Measurements from ENCODE around the gene TOP1.

TOP1 gene

GRCh38 chr20:41038149-41038877 lies 9.7 kb downstream of the TOP1 start:
- no peak for DNase-seq

DNA sequence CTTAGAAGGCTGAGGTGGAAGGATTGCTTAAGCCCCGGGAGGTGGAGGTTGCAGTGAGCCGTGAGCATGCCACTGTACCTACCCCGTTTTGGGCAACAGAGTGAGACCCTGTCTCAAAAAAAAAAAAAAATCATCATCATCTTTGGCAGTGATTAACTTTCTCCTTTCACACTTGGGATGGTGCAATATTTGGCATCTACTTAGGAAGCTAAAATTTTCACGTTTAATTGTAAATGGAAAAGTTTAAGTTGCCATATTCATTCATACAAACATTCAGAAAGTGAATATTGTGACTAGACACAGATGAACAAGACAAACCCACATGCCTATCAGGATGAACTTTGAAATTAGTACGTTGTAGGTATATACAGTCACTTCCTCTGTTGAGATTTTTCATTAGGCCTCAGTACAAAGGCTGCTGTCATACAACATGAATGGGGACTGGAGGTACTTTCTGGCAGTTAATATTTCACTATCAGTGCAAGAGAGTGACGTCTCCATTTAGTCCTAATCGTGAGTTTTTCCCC lies 10.3 kb downstream of the TOP1 start:
- no peak for DNase-seq

DNA sequence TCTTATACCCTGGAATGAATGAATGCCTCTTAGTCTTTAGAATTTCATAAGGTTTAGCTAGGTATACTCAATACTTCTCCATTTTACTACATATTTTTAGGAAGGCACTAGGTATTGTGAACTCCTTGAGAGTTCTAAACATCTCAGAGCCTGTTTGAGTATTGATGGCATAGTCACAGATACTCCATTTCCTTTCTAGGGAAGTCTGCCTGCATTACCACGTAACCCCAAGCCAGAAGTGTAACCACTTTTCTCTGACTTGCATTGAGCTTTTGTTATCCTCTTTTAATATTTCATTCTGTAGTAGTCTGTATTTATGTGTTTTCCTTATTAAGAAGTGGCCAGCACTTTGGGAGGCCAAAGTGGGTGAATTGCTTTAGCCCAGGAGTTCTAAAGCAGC lies 12.2 kb downstream of the TOP1 start:
- DNase-seq, result no peak

DNA sequence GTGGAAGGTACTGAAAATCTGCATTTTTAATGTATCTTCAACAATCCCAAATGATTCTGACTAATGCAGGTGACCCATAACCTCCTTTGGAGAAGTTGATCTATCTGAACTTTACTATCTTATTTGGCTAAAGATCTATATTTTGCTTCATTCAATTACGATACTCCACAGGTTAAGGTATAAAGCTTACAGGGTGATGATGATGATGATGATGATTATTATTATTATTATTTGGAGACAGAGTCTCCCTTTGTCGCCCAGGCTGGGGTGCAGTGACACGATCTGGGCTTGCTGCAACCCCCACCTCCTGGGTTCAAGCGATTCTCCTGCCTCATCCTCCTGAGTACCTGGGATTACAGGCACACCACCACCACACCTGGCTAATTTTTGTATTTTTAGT lies 13.1 kb downstream of the TOP1 start:
- DNase-seq, result no peak

GRCh38 chr20:41044409-41045062 lies 15.9 kb downstream of the TOP1 start:
- DNase-seq, result no peak

- DNase-seq, result no peak
Measured at GRCh38 chr20:41045671-41046070, 17.0 kb downstream of the TOP1 start.

DNA sequence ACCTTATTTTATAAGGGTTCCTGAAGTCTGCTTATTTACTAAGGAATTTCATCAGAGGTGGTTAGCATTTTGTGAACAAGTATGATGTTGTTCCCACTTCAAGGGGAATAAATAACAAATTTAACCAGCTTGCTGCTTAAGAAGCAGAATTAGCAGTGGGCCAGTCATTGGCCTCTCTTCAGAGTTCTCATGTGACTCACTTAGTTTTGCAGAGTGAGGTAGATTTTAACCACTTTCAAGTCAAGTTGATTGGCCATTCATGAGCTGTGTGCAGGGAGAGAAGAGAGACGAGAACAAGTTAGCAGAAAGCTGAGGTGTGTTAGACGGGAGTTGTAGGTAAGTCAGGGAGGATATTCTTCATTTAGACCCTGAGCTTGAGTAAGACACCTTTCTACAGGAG lies 18.1 kb downstream of the TOP1 start:
- peak; percentile 38 for DNase-seq

GRCh38 chr20:41047279-41047974 lies 18.8 kb downstream of the TOP1 start:
- peak; percentile 43 for DNase-seq

- peak; percentile 69 for DNase-seq
Measured at GRCh38 chr20:41047975-41048305, 19.3 kb downstream of the TOP1 start.

DNA sequence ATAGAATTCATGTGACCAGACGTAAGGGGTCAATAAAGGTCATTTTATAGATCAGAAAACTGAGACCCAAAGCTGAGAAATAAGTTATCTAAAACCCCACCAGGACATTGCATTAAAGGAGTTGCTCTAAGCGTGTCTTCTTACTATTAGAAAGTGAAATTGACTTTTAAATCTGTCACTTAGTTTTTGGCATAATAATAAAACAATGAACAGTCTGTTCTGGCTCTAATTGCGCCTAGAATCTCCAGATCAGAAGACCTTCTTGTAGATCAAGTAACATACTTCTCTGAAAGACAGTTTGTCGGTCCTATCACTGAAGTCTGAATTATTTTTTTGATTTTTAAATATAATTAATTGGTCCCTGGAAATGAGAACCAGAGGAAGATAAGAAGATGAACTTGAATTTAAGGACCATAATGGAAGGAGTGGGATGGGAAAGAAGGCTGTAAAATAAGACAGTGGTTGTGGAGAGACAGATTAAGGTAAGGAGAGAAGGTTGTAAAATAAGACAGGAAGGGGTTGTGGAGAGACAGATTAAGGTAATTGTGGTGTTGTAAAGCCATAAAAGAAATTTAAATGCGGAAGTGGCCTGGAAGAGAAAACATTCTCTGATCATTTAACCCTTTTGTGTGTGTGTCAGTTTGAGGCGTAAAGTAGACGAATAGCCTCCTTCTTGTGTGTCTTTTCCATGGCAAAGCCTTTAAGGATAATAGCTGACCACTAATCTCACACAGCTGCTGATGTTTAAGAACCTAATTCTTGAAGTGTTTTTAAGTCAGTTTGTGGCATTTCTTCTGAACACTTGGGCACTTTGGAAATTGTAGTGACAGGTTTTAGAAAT lies 20.1 kb downstream of the TOP1 start:
- DNase-seq, result peak; percentile 19

GRCh38 chr20:41049451-41049850 lies 20.8 kb downstream of the TOP1 start:
- no peak for DNase-seq

GRCh38 chr20:41050361-41051008 lies 21.9 kb downstream of the TOP1 start:
- DNase-seq, result peak; percentile 11

GRCh38 chr20:41051009-41051825 lies 22.6 kb downstream of the TOP1 start:
- peak; percentile 42 for DNase-seq

- DNase-seq, result no peak
Measured at GRCh38 chr20:41052742-41053419, 24.3 kb downstream of the TOP1 start.

DNA sequence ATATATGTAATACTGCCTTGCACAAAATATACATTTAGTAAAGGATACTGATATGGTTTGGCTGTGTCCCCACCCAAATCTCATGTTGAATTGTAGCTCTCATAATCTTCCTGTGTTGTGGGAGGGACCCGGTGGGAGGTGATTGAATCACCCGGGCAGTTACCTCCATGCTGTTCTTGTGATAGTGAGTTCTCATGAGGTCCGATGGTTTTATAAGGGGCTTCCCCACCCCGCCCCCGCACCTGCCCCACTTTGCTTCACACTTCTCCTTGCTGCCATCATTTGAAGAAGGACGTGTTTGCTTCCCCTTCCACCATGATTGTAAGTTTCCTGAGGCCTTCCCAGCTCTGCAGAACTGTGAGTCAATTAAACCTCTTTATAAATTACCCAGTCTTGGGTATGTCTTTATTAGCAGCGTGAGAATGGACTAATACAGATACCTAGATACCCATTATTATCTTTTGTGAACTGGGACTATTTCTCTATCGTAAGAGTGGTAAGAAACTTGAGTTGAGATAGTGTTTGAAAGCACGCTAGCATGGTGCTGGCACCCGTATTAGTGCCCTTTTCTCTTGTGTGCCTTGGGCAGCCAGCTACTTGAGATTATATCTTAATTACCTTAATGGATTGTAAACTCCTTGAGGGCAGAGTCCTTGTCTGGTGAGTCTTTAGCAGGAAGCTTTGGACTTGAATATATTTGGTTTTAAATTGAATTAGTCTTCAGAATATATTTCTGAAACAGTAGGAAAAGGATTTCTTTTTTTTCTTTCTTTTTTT lies 25.6 kb downstream of the TOP1 start:
- peak; percentile 20 for DNase-seq

GRCh38 chr20:41054847-41055230 lies 26.2 kb downstream of the TOP1 start:
- no peak for DNase-seq

- DNase-seq, result no peak
Measured at GRCh38 chr20:41055679-41056078, 27.1 kb downstream of the TOP1 start.

DNA sequence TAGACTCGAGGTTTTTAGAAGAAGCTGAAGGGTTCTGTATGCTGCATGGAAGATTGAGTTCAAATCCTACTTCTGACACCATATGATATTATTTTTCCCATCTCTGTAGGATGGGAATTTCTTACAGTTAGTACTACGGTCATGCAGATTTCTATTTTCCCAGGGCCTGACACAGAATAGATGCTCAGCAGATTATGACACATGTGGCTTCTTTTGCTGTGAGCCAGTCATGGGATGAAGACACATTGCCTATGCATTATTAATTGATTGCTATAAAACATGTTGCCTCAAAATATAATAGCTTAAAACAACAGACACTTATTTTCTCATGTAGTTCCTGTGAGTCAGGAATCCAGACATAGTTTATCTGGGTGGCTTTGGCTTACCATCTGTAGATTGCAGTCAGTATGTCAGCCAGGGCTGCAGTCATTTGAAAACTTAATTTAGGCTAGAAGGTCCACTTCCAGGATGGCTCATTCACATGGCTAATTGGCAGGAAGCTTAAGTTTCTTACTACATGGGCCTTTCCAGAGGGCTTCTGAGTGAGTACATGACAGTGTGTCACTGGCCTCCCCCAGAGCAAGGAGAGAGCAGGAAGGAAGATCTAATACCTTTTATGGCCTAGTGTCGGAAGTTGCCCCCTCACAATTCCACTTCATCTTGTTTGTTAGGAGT lies 29.5 kb downstream of the TOP1 start:
- DNase-seq, result peak; percentile 87
